KOPT-K1 (cell line): ENCODE measurements around the gene ZNF682.
"Not testable (repeated sequence)": the region's sequence is repeated elsewhere in the genome, so short reads cannot be mapped to it uniquely, and the experiment has no call there.

ENCODE experiments used
- H3K27ac ChIP-seq: fragments of 200-600 bp; sonication (generic); 2 replicates; pipeline ENCODE4 v1.5.1; 2016; ENCODE audit warnings: antibody characterized with exemption, mild to moderate bottlenecking, low read depth, low read length; ENCODE audit not compliant: poor library complexity, severe bottlenecking
- H3K36me3 ChIP-seq: fragments of 200-600 bp; sonication (generic); 2 replicates; pipeline ENCODE4 v1.5.1; 2017; ENCODE audit warnings: antibody characterized with exemption, mild to moderate bottlenecking, low read length, moderate library complexity; ENCODE audit not compliant: insufficient read depth
- H3K9me3 ChIP-seq: fragments of 200-600 bp; sonication (generic); 2 replicates; pipeline ENCODE4 v1.5.1; 2017; ENCODE audit warnings: antibody characterized with exemption, low read length, mild to moderate bottlenecking; ENCODE audit not compliant: insufficient read depth, poor library complexity, severe bottlenecking

ZNF682 gene

GRCh38 chr19:20045742-20046141 is 6.4 kb upstream of the ZNF682 start:
- H3K27ac ChIP-seq, H3K36me3 ChIP-seq: not testable (repeated sequence)
- H3K9me3 ChIP-seq: peaks cover 17% of the 10 kb centered on the region

GRCh38 chr19:20044663-20045062 is 5.4 kb upstream of the ZNF682 start:
- H3K27ac ChIP-seq: no peak overlapping the region
- peaks cover 24% of the 10 kb centered on the region for H3K9me3 ChIP-seq
- H3K36me3 ChIP-seq: no peaks in the 10 kb centered on the region

GRCh38 chr19:20038358-20039202 is 725 bp downstream of the ZNF682 start:
- peaks cover 29% of the 10 kb centered on the region for H3K9me3 ChIP-seq
- H3K27ac ChIP-seq: peak overlapping the region; percentile 84
- peaks cover 22% of the 10 kb centered on the region for H3K36me3 ChIP-seq

GRCh38 chr19:20035935-20036334 is 3.4 kb downstream of the ZNF682 start:
- peaks cover 48% of the 10 kb centered on the region for H3K36me3 ChIP-seq
- H3K27ac ChIP-seq: no peak overlapping the region
- peaks cover 42% of the 10 kb centered on the region for H3K9me3 ChIP-seq

- Histone ChIP-seq H3K9me3 (peaks cover 50% of the 10 kb centered on the region), H3K27ac (no peak overlapping the region), H3K36me3 (peaks cover 77% of the 10 kb centered on the region)
Observed at GRCh38 chr19:20028611-20029010, 10.7 kb downstream of the ZNF682 start.

GRCh38 chr19:20005741-20006140 is 33.6 kb downstream of the ZNF682 start:
- no peak overlapping the region for H3K27ac ChIP-seq
- peaks cover 55% of the 10 kb centered on the region for H3K36me3 ChIP-seq
- H3K9me3 ChIP-seq: peaks cover 85% of the 10 kb centered on the region

- peaks cover 24% of the 10 kb centered on the region for H3K9me3 ChIP-seq
- no peaks in the 10 kb centered on the region for H3K36me3 ChIP-seq
- H3K27ac ChIP-seq: no peak overlapping the region
Observed at GRCh38 chr19:19997656-19998268, 41.5 kb downstream of the ZNF682 start.

- H3K36me3 ChIP-seq: no peaks in the 10 kb centered on the region
- H3K27ac ChIP-seq: no peak overlapping the region
- peaks cover 25% of the 10 kb centered on the region for H3K9me3 ChIP-seq
Observed at GRCh38 chr19:19966862-19967261, 72.4 kb downstream of the ZNF682 start.

GRCh38 chr19:19966126-19966525 is 73.2 kb downstream of the ZNF682 start:
- H3K36me3 ChIP-seq, H3K27ac ChIP-seq: not testable (repeated sequence)
- peaks cover 25% of the 10 kb centered on the region for H3K9me3 ChIP-seq

- H3K27ac ChIP-seq: no peak overlapping the region
- H3K9me3 ChIP-seq: peaks cover 25% of the 10 kb centered on the region
- H3K36me3 ChIP-seq: no peaks in the 10 kb centered on the region
Observed at GRCh38 chr19:19964416-19964815, 74.9 kb downstream of the ZNF682 start.

GRCh38 chr19:19959151-19959799 is 80.0 kb downstream of the ZNF682 start:
- not testable (repeated sequence) for H3K27ac ChIP-seq, H3K36me3 ChIP-seq
- H3K9me3 ChIP-seq: peaks cover 21% of the 10 kb centered on the region

GRCh38 chr19:19957766-19958165 is 81.5 kb downstream of the ZNF682 start:
- H3K9me3 ChIP-seq: peaks cover 21% of the 10 kb centered on the region
- not testable (repeated sequence) for H3K27ac ChIP-seq, H3K36me3 ChIP-seq

GRCh38 chr19:19956434-19957075 is 82.8 kb downstream of the ZNF682 start:
- H3K36me3 ChIP-seq: no peaks in the 10 kb centered on the region

GRCh38 chr19:19955208-19955607 is 84.1 kb downstream of the ZNF682 start:
- H3K9me3 ChIP-seq: peaks cover 32% of the 10 kb centered on the region
- H3K36me3 ChIP-seq: no peaks in the 10 kb centered on the region
- no peak overlapping the region for H3K27ac ChIP-seq

More at GRCh38 chr19:19956434-19957075, 82.8 kb downstream of the ZNF682 start:
- Histone ChIP-seq H3K27ac (no peak overlapping the region), H3K9me3 (peaks cover 21% of the 10 kb centered on the region)
